Caco-2 (cell line): ENCODE data around the gene CLIP1. TPM values are rescaled to one million over a fixed set of nuclear protein-coding genes. Genes with fewer than 3 reads are reported as not detected.

Experiments
- BruUV-seq: library from RNA; stranded (reverse); fragments of 400-500 nt; replicated peaks from 2 replicates; lab custom pipeline; 2021; lab: Mats Ljungman, UMichigan
- CTCF ChIA-PET: fragments of 300-600 bp; sonication (Branson Sonifier 250); formaldehyde crosslinking; loops from one replicate; lab custom pipeline; 2022; ENCODE audit warnings: antibody characterized with exemption; lab: Charles Lee
- POLR2A ChIA-PET: fragments of 300-600 bp; sonication (Branson Sonifier 250); formaldehyde crosslinking; loops from one replicate; lab custom pipeline; 2022; ENCODE audit warnings: antibody characterized with exemption; lab: Charles Lee
- DNase-seq, 2 experiments: peaks; one replicate each; pipeline versions ENCODE4 v3.0.0 to v3.0.0-alpha.2; 2020 to 2022
- H3K27me3 ChIP-seq: replicated peaks from 2 replicates; pipeline ENCODE4 v1.6.0; 2011; ENCODE audit warnings: low read length; ENCODE audit not compliant: control insufficient read depth, insufficient read depth
- H3K36me3 ChIP-seq: 2 replicates; pipeline ENCODE4 v1.5.1; 2011; ENCODE audit warnings: low read length; ENCODE audit not compliant: control insufficient read depth, insufficient read depth
- H3K4me1 ChIP-seq: fragments of 250-450 bp; sonication (Bioruptor Pico); 2 replicates; pipeline ENCODE4 v1.5.1; 2020; ENCODE audit warnings: mild to moderate bottlenecking
- H3K4me3 ChIP-seq: 2 replicates; pipeline ENCODE4 v1.5.1; 2011; ENCODE audit warnings: low read depth, mild to moderate bottlenecking, control low read depth, low read length
- H3K9me3 ChIP-seq: fragments of 250-450 bp; sonication (Bioruptor Pico); 2 replicates; pipeline ENCODE4 v1.5.1; 2020; ENCODE audit warnings: mild to moderate bottlenecking, moderate library complexity
- H3K27ac Mint-ChIP-seq: one replicate; pipeline ENCODE4 v1.8.0; 2022; ENCODE audit warnings: mixed read lengths; ENCODE audit not compliant: unreplicated experiment
- H3K27me3 Mint-ChIP-seq: one replicate; pipeline ENCODE4 v1.8.0; 2022; ENCODE audit warnings: mixed read lengths; ENCODE audit not compliant: insufficient read depth, unreplicated experiment
- H3K36me3 Mint-ChIP-seq: one replicate; pipeline ENCODE4 v1.8.0; 2022; ENCODE audit warnings: mild to moderate bottlenecking, mixed read lengths; ENCODE audit not compliant: insufficient read depth, unreplicated experiment
- H3K4me1 Mint-ChIP-seq: one replicate; pipeline ENCODE4 v1.8.0; 2022; ENCODE audit warnings: low read depth, mixed read lengths; ENCODE audit not compliant: unreplicated experiment
- H3K4me3 Mint-ChIP-seq: one replicate; pipeline ENCODE4 v1.8.0; 2022; ENCODE audit warnings: mild to moderate bottlenecking, moderate library complexity, mixed read lengths; ENCODE audit not compliant: unreplicated experiment
- H3K9me3 Mint-ChIP-seq: one replicate; pipeline ENCODE4 v1.8.0; 2022; ENCODE audit warnings: mixed read lengths; ENCODE audit not compliant: unreplicated experiment
- CTCF ChIP-seq, 2 experiments: fragments of 200-600 bp in 1 of 2; IDR thresholded peaks; 1 replicate in 1 of 2; 2 replicates in 1 of 2; pipeline versions ENCODE4 v1.5.1 to v1.8.0; 2011 to 2022; ENCODE audit warnings: antibody characterized with exemption in 1 of 2, control low read depth in 1 of 2, inconsistent platforms in 1 of 2, low read depth in 1 of 2, low read length in 1 of 2, mild to moderate bottlenecking in 1 of 2, moderate library complexity in 1 of 2; ENCODE audit not compliant: insufficient read depth in 1 of 2, severe bottlenecking in 1 of 2, unreplicated experiment in 1 of 2
- intact Hi-C: fragments of 100-400 bp; cut with micrococcal nuclease; formaldehyde crosslinking; loops from one replicate; pipeline ENCODE4 v1.10.0; 2022; ENCODE audit not compliant: unreplicated experiment
- total RNA-seq: library from RNA; stranded (reverse); gene quantifications from 2 replicates; pipeline ENCODE4 v1.2.3, GENCODE V29; 2022

CLIP1 gene
- total RNA-seq, 1 experiment from 2014 or later = 85.0 TPM

- CTCF ChIA-PET = interaction anchor here (0.5 to 1.1 kb wide), 6 partner anchors 10 to 766 kb away, joined by 3 to 5 read pairs (median 4); no protein-coding TSS in a partner anchor
- peak; percentile 99 to 100 for DNase-seq
- Histone ChIP-seq H3K36me3 (no peaks in the 10 kb centered on the region; the same call in none of the 2 replicates), H3K4me3 (peak within 1 kb of the TSS; percentile 80), H3K4me1 (peaks cover 21% of the 10 kb centered on the region), H3K9me3 (no peaks in the 10 kb centered on the region), H3K27me3 (no peaks in the 10 kb centered on the region)
- Mint-ChIP-seq H3K36me3 (peaks cover 50% of the 10 kb centered on the region), H3K4me3 (peak within 1 kb of the TSS; percentile 97), H3K27me3 (no peaks in the 10 kb centered on the region), H3K4me1 (peaks cover 19% of the 10 kb centered on the region), H3K9me3 (no peaks in the 10 kb centered on the region), H3K27ac (peak within 1 kb of the TSS; percentile 85)
- POLR2A ChIA-PET = interaction anchor here (0.5 to 1.7 kb wide), 18 partner anchors 8 to 1181 kb away, joined by 3 to 10 read pairs (median 4); partner anchors contain the start of genes B3GNT4, CLIP1, KNTC1 and RSRC2
- no TSS peak for BruUV-seq
- intact Hi-C loops = loop anchor here (1.0 kb wide), 1 partner anchor 40 kb away; the partner anchor contains the start of gene VPS33A
- no peak for TF ChIP-seq CTCF (IDR thresholded peaks at IDR 0.05; ENCODE audit: insufficient read depth in 1 of 2, low read depth in 1 of 2, low read length in 1 of 2, severe bottlenecking in 1 of 2, unreplicated experiment in 1 of 2)
Measured at GRCh38 chr12:122225683-122226365, 196.6 kb downstream of the CLIP1 start, which contains the start of gene DIABLO. Gene DIABLO, minus strand, starts transcription at chr12:122226052. Its CDS starts 38 bp downstream, at chr12:122226014.

Other genes starting within 250 kb of the CLIP1 start
- not detected in 2 replicates for gene IL31, start 248.4 kb downstream of the CLIP1 start, total RNA-seq
- 0.34 TPM in 1 of 2 replicates, not detected in the other for gene LRRC43, start 239.5 kb downstream of the CLIP1 start, total RNA-seq
- 2.2 and 3.8 TPM in 2 replicates for gene B3GNT4, start 219.0 kb downstream of the CLIP1 start, total RNA-seq
- gene DIABLO, start 196.6 kb downstream of the CLIP1 start, total RNA-seq = 76.1 and 86.6 TPM in 2 replicates
- 34.9 and 36.5 TPM in 2 replicates for gene VPS33A, start 156.2 kb downstream of the CLIP1 start, total RNA-seq
- gene ZCCHC8, start 78.3 kb upstream of the CLIP1 start, total RNA-seq = 37.5 and 40.1 TPM in 2 replicates
- gene RSRC2, start 104.3 kb upstream of the CLIP1 start, total RNA-seq = 77.9 and 79.0 TPM in 2 replicates
- gene KNTC1, start 104.6 kb upstream of the CLIP1 start, total RNA-seq = 55.8 and 57.0 TPM in 2 replicates